ENCODE results near the gene NUDT19.

DNA sequence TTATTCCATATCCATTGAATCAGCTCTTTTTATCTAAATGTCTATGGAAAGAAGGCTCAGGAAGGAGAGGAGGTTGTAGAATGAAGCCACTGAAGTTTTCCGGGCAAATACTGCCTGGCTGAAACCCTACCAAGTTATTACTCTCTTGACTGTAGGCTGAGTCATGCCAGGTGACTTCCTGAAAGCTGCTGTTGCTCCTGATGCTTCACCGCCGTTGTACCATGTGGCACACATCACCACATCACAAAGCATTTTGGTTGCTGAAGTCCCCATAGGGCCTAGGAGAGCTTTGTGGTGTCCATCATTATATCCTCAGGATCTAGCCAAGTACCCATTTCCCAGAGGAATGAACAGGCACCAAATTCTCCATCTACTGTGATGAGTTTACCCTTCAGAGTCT is 16.8 kb downstream of the NUDT19 start:
- no peak for TF ChIP-seq POLR2AphosphoS5 (IDR thresholded peaks at IDR 0.05)
- TF ChIP-seq, protein P1, sequence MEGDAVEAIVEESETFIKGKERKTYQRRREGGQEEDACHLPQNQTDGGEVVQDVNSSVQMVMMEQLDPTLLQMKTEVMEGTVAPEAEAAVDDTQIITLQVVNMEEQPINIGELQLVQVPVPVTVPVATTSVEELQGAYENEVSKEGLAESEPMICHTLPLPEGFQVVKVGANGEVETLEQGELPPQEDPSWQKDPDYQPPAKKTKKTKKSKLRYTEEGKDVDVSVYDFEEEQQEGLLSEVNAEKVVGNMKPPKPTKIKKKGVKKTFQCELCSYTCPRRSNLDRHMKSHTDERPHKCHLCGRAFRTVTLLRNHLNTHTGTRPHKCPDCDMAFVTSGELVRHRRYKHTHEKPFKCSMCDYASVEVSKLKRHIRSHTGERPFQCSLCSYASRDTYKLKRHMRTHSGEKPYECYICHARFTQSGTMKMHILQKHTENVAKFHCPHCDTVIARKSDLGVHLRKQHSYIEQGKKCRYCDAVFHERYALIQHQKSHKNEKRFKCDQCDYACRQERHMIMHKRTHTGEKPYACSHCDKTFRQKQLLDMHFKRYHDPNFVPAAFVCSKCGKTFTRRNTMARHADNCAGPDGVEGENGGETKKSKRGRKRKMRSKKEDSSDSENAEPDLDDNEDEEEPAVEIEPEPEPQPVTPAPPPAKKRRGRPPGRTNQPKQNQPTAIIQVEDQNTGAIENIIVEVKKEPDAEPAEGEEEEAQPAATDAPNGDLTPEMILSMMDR (IDR thresholded peaks at IDR 0.05): no peak
- TF ChIP-seq POLR2A (IDR thresholded peaks at IDR 0.05): no peak
